Measurements from ENCODE around the gene ANGPT4. TPM values are rescaled to one million over a fixed set of nuclear protein-coding genes. Genes with fewer than 3 reads are reported as not detected.
"Not testable (repeated sequence)": the region's sequence is repeated elsewhere in the genome, so short reads cannot be mapped to it uniquely, and the experiment has no call there.

Gene ANGPT4
- total RNA-seq, 1 experiment from 2014 or later, result not detected

- in situ Hi-C loops (cut with HindIII; ENCODE audit: low pct_unique_long_range_greater_than_20kb, low sequenced_read_pairs), result no loop called here
- DNase-seq (ENCODE audit: low read depth, low spot score), result no peak
Measured at GRCh38 chr20:911882-912600, 4.1 kb downstream of the ANGPT4 start.

DNA sequence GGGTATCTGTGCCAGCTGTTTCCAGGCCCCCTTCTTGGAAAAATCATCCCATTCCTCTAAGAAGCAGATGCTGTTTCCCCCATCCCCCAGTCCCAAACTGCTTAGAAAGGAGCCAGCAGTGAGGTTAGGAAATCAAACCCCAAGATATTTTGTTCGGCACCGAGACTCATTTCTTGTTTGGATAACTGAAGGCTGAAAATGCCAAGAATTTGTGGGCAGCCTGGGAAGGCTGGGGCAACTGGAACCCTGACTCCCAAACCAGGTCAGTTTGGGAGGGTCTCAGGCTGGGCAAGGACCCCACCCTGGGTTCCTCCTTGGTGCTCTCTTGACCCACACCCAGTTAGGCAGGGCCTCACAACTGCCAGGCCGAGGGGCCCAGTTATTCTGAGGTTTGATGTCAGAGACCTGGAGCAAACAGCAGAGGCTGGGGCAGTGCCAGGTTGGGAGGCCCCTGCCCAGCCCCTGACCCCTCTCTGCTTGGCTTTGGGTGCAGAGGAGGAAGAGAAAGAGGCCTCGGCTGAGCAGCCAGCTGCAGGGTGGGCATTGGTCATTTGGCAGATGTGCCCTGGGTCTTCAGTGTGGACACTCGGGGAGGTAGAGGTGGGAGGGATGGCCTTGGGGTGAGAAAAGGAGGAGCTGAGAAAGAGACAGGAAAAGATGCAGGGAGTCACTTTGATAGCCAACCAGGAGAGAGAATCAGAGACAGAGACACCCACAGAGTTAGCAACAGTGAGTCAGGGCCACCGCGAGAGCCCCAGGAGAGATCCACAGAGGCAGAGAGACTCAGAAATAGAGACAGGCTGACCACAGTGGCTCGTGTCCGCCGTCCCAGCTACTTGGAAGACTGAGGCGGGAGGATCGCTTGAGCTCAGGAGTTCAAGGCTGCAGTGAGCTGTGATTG lies 5.0 kb downstream of the ANGPT4 start:
- no peak for DNase-seq (ENCODE audit: low read depth, low spot score)
- in situ Hi-C loops (cut with HindIII; ENCODE audit: low pct_unique_long_range_greater_than_20kb, low sequenced_read_pairs), result no loop called here

DNA sequence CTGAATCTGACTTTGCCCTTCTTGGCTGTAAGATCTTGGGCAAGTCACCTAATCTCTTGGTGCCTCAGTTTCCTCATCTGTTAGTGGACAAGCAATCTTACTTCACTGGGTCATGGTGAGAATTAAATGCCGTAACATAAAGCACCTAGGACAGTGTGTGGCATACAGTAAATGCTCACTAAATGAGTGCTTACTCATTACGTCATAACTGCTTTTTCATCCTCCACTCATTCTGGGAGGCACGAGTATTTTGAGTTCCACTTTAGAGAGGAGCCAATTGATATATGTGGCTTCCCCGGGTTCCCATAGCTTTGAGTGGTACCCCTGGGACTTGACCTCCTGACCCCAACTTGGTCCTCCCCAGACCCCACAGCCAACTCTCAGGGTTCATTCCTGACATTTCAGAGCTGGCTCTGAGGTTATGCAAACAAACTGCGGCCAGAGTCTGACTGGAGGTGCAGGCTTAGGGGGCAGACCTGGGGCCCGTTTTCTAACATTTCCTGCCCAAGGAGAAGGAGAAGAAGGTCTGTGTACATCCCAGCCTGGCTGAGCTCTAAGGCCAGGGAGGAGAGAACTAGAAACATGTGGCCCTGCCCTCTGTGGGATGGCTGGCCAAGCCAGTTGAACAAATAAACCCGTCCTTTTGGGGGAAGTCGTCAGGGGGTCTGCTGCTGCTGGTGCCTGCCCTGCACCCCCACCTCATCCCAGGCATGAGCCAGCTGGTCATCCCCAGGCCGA lies 5.8 kb downstream of the ANGPT4 start:
- DNase-seq (ENCODE audit: low read depth, low spot score), result no peak
- in situ Hi-C loops (cut with HindIII; ENCODE audit: low pct_unique_long_range_greater_than_20kb, low sequenced_read_pairs), result no loop called here

GRCh38 chr20:909641-910040 lies 6.5 kb downstream of the ANGPT4 start:
- in situ Hi-C loops (cut with HindIII; ENCODE audit: low pct_unique_long_range_greater_than_20kb, low sequenced_read_pairs), result no loop called here
- no peak for DNase-seq (ENCODE audit: low read depth, low spot score)

DNA sequence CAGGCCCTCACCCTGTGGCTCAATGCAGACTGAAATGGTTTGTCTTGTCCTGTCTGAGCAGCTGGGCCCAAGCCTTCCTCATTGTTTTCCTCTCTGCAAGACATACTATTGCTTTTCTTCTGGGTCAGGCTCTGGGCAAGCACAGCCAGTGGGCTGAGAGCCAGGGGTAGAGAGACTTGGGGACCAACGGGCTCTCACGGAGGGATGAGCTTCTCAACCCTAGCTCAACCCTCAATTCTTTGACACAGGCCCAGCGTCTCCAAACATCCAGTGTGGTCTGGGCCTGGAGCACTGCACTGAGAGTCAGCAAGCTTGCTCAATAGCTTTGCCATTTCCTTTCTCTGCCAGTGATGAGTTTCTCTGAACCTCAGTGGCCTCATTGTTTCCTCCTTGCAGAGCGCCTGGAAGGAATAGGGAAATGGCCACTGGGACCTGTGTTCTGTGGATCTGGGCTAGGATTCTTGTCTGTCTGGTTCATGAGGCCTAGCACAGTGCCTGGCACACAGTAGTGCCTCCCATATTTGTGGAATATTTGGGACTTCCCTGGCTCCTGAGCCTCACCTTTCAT lies 9.3 kb downstream of the ANGPT4 start:
- in situ Hi-C loops (cut with HindIII; ENCODE audit: low pct_unique_long_range_greater_than_20kb, low sequenced_read_pairs), result no loop called here
- no peak for DNase-seq (ENCODE audit: low read depth, low spot score)

DNA sequence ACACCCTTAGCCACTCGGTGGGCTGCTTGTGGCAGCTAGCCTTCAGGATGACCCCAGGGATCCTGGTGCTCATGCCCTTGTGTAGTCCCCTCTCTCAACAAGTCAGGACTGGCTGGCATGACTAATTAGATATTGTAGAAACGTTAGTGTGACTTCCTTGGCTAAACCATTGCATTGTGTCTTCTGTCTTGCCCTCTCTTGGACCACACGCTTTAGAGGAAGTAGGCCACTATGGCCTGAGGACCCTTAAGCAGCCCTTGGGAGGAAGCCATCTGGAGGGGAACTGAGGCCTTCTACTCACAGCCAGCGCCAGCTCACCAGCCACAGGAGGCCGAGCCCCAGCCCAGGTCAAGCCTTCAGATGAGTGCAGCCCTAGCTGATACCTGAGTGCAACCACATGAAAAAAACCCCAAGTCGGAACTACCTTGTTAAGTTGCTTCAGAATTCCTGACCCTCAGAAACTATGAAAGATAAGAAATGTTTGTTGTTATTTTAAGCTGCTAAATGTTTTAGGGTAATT lies 10.1 kb downstream of the ANGPT4 start:
- DNase-seq (ENCODE audit: low read depth, low spot score), result no peak
- in situ Hi-C loops (cut with HindIII; ENCODE audit: low pct_unique_long_range_greater_than_20kb, low sequenced_read_pairs), result no loop called here

DNA sequence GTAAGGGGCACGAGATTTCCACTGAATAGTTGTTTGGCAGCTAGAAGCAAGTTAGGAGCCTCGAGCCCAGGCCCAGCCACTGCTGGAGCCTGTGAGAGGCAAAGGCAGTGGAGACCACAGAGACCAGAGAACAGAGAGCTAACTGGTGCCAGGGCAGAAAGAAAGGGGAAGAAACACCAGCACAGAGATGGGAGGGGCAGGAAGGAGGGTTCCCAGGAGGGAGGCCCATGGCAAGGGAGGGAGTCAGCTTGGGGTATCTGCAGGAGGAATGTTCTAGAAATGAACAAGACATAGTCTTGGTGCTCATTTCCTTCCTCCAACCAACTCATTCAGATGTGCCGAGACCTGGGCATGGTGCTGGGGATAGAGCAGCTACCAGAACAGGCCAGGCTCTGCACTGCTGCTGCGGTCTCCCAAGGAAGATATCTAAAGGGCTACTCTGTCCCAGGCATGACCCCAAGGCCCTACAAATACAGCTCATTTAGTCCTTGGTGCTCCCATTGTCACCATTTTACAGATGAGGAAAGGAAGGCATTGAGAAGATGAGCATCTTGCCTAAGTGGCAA lies 10.7 kb downstream of the ANGPT4 start:
- in situ Hi-C loops (cut with HindIII; ENCODE audit: low pct_unique_long_range_greater_than_20kb, low sequenced_read_pairs), result no loop called here

GRCh38 chr20:904039-904545 lies 12.0 kb downstream of the ANGPT4 start:
- no peak for DNase-seq (ENCODE audit: low read depth, low spot score)
- in situ Hi-C loops (cut with HindIII; ENCODE audit: low pct_unique_long_range_greater_than_20kb, low sequenced_read_pairs), result no loop called here

More for the DNA sequence above, 10.7 kb downstream of the ANGPT4 start:
- DNase-seq (ENCODE audit: low read depth, low spot score), result no peak

DNA sequence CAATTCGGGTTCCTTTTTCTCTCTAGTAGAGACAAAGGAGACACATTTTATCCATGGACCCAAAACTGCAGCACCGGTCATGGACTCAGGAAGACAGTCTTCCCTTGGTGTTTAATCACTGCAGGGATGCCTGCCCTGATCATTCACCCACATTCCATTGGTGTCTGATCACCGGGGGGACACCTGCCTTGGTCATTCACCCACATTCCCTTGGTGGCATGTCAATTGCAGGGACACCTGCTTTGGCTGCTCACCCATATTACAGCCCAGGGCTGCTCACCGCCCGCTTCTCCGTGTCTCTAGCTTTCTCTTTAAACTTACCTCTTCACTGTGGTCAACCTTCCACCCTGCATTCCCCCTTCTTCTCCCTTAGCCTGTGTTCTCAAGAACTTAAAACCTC lies 18.7 kb downstream of the ANGPT4 start:
- in situ Hi-C loops (cut with HindIII; ENCODE audit: low pct_unique_long_range_greater_than_20kb, low sequenced_read_pairs); DNase-seq (ENCODE audit: low read depth, low spot score): not testable (repeated sequence)

DNA sequence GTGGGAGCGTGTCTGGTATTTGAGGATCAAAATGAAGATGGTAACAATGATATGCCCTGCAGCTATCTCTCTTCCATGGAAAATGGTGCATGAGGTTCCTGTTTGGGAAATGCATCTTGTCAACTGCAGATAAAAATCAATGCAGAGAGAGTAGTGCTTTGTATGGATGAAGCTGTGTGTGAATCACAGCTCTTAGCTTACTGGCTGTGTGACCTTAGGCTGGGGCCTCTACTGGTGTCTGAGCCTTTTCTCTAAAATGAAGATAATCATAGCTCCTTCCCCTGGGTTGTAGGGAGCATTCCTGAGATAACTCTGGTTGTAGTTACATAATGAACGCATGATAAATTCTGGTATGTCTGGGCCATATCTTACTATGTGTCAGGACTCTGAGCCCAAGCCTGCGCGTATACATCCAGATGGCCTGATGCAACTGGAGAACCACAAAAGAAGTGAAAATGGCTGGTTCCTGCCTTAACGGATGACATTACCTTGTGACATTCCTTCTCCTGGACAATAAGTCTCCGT lies 19.6 kb downstream of the ANGPT4 start:
- in situ Hi-C loops (cut with HindIII; ENCODE audit: low pct_unique_long_range_greater_than_20kb, low sequenced_read_pairs), result no loop called here
- no peak for DNase-seq (ENCODE audit: low read depth, low spot score)

GRCh38 chr20:892371-892770 lies 23.8 kb downstream of the ANGPT4 start:
- in situ Hi-C loops (cut with HindIII; ENCODE audit: low pct_unique_long_range_greater_than_20kb, low sequenced_read_pairs); DNase-seq (ENCODE audit: low read depth, low spot score): not testable (repeated sequence)

DNA sequence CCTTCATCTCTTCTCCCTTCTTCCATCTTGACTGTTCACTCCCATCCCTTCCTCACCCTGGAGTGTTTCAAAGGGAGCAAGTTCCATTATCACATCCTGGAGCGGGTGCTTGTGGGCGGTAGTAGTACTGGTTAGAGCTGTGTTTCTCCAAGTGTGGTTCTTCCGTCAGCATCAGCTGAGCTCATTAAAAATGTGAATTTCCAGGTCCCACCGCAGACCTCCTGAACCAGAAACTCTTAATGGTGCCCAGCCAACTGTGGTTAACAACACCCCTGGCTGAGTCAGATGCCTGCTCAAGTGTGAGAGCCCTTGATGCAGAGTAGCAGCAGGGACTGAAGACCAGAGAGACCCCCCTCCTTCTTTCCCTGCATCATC lies 24.4 kb downstream of the ANGPT4 start:
- in situ Hi-C loops (cut with HindIII; ENCODE audit: low pct_unique_long_range_greater_than_20kb, low sequenced_read_pairs), result no loop called here
- DNase-seq (ENCODE audit: low read depth, low spot score), result no peak

- in situ Hi-C loops (cut with HindIII; ENCODE audit: low pct_unique_long_range_greater_than_20kb, low sequenced_read_pairs), result no loop called here
- no peak for DNase-seq (ENCODE audit: low read depth, low spot score)
Measured at GRCh38 chr20:891058-891705, 25.0 kb downstream of the ANGPT4 start.

DNA sequence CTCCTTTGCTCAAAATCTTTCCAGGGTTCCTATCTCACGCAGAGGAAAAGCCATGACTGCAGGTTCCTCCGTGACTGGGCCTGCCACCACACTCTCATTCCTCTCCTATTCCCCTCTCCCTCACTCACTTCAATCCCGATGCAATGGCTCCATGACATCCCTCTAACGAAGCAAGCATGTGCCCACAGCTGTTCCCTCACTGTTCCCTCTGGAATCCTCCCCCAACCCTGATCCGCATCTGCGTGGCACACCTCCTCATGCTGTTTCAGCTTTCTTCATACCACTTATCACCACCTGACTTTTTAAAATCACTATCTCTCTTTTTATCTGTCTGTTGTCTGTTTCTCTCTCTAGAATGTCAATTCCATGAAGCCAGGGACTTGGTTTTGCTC lies 25.5 kb downstream of the ANGPT4 start:
- in situ Hi-C loops (cut with HindIII; ENCODE audit: low pct_unique_long_range_greater_than_20kb, low sequenced_read_pairs), result no loop called here
- DNase-seq (ENCODE audit: low read depth, low spot score), result no peak

GRCh38 chr20:889932-890463 lies 26.1 kb downstream of the ANGPT4 start:
- no peak for DNase-seq (ENCODE audit: low read depth, low spot score)
- in situ Hi-C loops (cut with HindIII; ENCODE audit: low pct_unique_long_range_greater_than_20kb, low sequenced_read_pairs), result no loop called here

DNA sequence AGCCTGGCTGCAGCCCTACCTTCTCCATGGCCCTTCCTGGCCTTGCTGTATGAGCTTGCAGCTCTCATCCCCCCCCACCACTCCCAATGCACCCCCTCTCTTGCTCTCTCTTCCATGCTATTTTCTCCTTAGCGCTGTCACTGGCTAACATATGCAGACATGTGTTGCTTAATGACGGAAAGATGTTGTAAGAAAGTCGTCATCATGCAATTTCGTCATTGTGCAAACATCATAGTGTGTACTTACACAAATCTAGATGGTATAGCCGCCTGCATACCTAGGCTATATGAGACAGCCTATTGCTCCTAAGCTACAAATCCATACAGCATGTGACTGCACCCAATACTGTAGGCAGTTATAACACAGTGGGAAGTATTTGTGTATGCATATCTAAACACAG lies 27.0 kb downstream of the ANGPT4 start:
- DNase-seq (ENCODE audit: low read depth, low spot score), result no peak
- in situ Hi-C loops (cut with HindIII; ENCODE audit: low pct_unique_long_range_greater_than_20kb, low sequenced_read_pairs), result no loop called here

All from SK-MEL-5 (cell line).